Thyroid gland (tissue), 4 donors: Measurements from ENCODE around the gene SARNP.

Experiments used
- CTCF ChIP-seq, 6 experiments: fragments of 200-600 bp in 3 of 6; fragments of 450-650 bp in 3 of 6; sonication (generic) in 3 of 6; IDR thresholded peaks; one replicate each; pipeline ENCODE4 v1.5.1; 2016 to 2019; ENCODE audit warnings: antibody characterized with exemption in 6 of 6, mild to moderate bottlenecking in 2 of 6, inconsistent platforms in 1 of 6, moderate library complexity in 1 of 6
- POLR2A ChIP-seq, 2 donors: fragments of 450-650 bp; IDR thresholded peaks; one replicate each; pipeline ENCODE4 v1.6.1; 2017; ENCODE audit warnings: antibody characterized with exemption in 2 of 2, mild to moderate bottlenecking in 2 of 2, moderate library complexity in 1 of 2

GRCh38 chr12:55824726-55825125 is 7.2 kb upstream of the SARNP start:
- TF ChIP-seq POLR2A (IDR thresholded peaks at IDR 0.05), result no peak
- no peak for TF ChIP-seq CTCF (IDR thresholded peaks at IDR 0.05)
